ENCODE measurements around the gene SYT15B.
"Not testable (repeated sequence)": the region's sequence is repeated elsewhere in the genome, so short reads cannot be mapped to it uniquely, and the experiment has no call there.

DNA sequence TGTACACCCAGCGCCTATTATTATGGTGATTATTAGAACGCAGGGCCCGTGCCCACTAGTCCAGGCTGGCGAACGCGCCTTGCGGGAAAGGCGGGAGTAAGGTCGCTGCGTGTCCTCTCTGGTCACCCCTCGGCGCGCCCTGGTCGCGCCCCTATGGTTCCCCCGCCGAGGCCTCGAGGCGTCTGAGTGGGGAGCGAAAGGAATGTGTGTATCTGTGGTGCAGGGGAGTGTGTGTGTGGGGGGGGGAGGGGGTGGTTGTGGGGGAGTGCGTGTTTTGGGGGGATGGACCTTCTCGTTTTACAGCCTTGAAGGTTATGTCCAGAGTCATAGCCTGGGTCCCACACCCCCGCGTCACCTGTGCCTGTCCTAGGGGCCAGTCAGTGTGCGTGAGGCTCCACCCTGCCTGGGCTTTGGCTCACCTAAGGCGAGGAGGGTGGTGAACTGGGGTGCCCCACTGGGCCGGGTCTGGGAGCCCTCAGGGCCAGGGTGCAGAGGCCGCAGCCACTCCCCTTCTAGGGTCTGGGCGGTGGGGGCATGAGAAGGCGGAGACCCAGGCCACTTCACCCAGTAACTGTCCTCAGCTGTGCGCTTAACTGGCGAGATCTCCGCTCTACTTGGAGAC is at the start of gene SYT15B:
- not testable (repeated sequence) for TF ChIP-seq GATA2, GATA3 (IDR thresholded peaks at IDR 0.05; ENCODE audit: low read depth, low read length)
